Right forelimb (tissue), 1 donor: ENCODE measurements around the gene FIGN.

Experiments
- DNase-seq: peaks from one replicate; pipeline ENCODE4 v3.0.0-alpha.2; 2018

The FIGN gene

GRCh38 chr2:163606878-163607277 lies 128.9 kb downstream of the FIGN start:
- no peak for DNase-seq

- DNase-seq = no peak
These were observed 130.0 kb downstream of the FIGN start for GRCh38 chr2:163605779-163606178.

GRCh38 chr2:163604941-163605555 lies 130.8 kb downstream of the FIGN start:
- no peak for DNase-seq

GRCh38 chr2:163602196-163602595 lies 133.6 kb downstream of the FIGN start:
- DNase-seq = no peak

GRCh38 chr2:163601377-163601776 lies 134.4 kb downstream of the FIGN start:
- DNase-seq = no peak

- no peak for DNase-seq
These were observed 135.0 kb downstream of the FIGN start for GRCh38 chr2:163600801-163601200.

- DNase-seq = no peak
These were observed 140.8 kb downstream of the FIGN start for GRCh38 chr2:163595028-163595427.

GRCh38 chr2:163594497-163594896 lies 141.3 kb downstream of the FIGN start:
- no peak for DNase-seq

GRCh38 chr2:163593982-163594381 lies 141.8 kb downstream of the FIGN start:
- DNase-seq = no peak

- no peak for DNase-seq
These were observed 142.7 kb downstream of the FIGN start for GRCh38 chr2:163592954-163593622.

GRCh38 chr2:163591461-163591860 lies 144.3 kb downstream of the FIGN start:
- DNase-seq = no peak

- no peak for DNase-seq
These were observed 155.1 kb downstream of the FIGN start for GRCh38 chr2:163580757-163581156.

GRCh38 chr2:163574309-163574708 lies 161.5 kb downstream of the FIGN start:
- no peak for DNase-seq

- no peak for DNase-seq
These were observed 162.2 kb downstream of the FIGN start for GRCh38 chr2:163573652-163574051.

- no peak for DNase-seq
These were observed 163.0 kb downstream of the FIGN start for GRCh38 chr2:163572850-163573249.

GRCh38 chr2:163571423-163572102 lies 164.2 kb downstream of the FIGN start:
- no peak for DNase-seq

GRCh38 chr2:163570391-163570790 lies 165.4 kb downstream of the FIGN start:
- no peak for DNase-seq

- no peak for DNase-seq
These were observed 170.6 kb downstream of the FIGN start for GRCh38 chr2:163565192-163565591.

GRCh38 chr2:163564236-163564635 lies 171.6 kb downstream of the FIGN start:
- DNase-seq = no peak

- DNase-seq = no peak
These were observed 172.5 kb downstream of the FIGN start for GRCh38 chr2:163563336-163563735.

- no peak for DNase-seq
These were observed 177.4 kb downstream of the FIGN start for GRCh38 chr2:163558251-163559021.

GRCh38 chr2:163556511-163556910 lies 179.3 kb downstream of the FIGN start:
- DNase-seq = no peak

GRCh38 chr2:163554864-163555263 lies 180.9 kb downstream of the FIGN start:
- DNase-seq = no peak

GRCh38 chr2:163553601-163554000 lies 182.2 kb downstream of the FIGN start:
- DNase-seq = no peak
